HepG2 (cell line): Measurements from ENCODE around the gene CEBPA. TPM values are rescaled to one million over a fixed set of nuclear protein-coding genes. Genes with fewer than 3 reads are reported as not detected.

Experiments
- ARID5B ChIP-seq: IDR thresholded peaks from 2 replicates; pipeline ENCODE4 v1.4.0; 2020; ENCODE audit warnings: mild to moderate bottlenecking, missing genetic modification reagents
- CCDC6 ChIP-seq: sonication (generic); formaldehyde crosslinking; IDR thresholded peaks from 2 replicates; pipeline ENCODE4 v1.8.1; 2022; ENCODE audit warnings: mild to moderate bottlenecking, missing genetic modification reagents, moderate library complexity
- CREM ChIP-seq, 2 experiments: sonication (generic) in 1 of 2; formaldehyde crosslinking in 1 of 2; IDR thresholded peaks; 2 replicates each; pipeline versions ENCODE4 v1.4.0 to v1.6.1; 2016 to 2020; ENCODE audit warnings: antibody characterized with exemption in 1 of 2, mild to moderate bottlenecking in 1 of 2, missing genetic modification reagents in 1 of 2
- E2F5 ChIP-seq: sonication (generic); formaldehyde crosslinking; conservative IDR thresholded peaks from 2 replicates; pipeline ENCODE4 v1.4.0; 2020; ENCODE audit warnings: missing genetic modification reagents
- MXI1 ChIP-seq: IDR thresholded peaks from 3 replicates; pipeline ENCODE4 v1.6.1; 2012; ENCODE audit warnings: low read depth, low read length, inconsistent platforms, borderline replicate concordance
- MYC ChIP-seq: sonication (generic); formaldehyde crosslinking; IDR thresholded peaks from 2 replicates; pipeline ENCODE4 v1.9.0; 2021; ENCODE audit warnings: missing genetic modification reagents, borderline replicate concordance
- NR2F1 ChIP-seq, 2 experiments: fragments of 450-650 bp in 1 of 2; formaldehyde crosslinking in 1 of 2; IDR thresholded peaks; 2 replicates each; pipeline versions ENCODE4 v1.5.0 to v1.6.1; 2016 to 2020; ENCODE audit warnings: mild to moderate bottlenecking in 1 of 2, missing compliant biosample characterization in 1 of 2, missing genetic modification reagents in 1 of 2, moderate library complexity in 1 of 2
- RARA ChIP-seq: IDR thresholded peaks from 2 replicates; pipeline ENCODE4 v1.6.1; 2016; ENCODE audit warnings: missing genetic modification reagents, missing compliant biosample characterization
- SCMH1 ChIP-seq: sonication (generic); formaldehyde crosslinking; IDR thresholded peaks from 2 replicates; pipeline ENCODE4 v1.9.0; 2021; ENCODE audit warnings: missing genetic modification reagents, mild to moderate bottlenecking, borderline replicate concordance
- TFDP2 ChIP-seq: sonication (generic); formaldehyde crosslinking; IDR thresholded peaks from 2 replicates; pipeline ENCODE4 v1.4.0; 2020; ENCODE audit warnings: missing genetic modification reagents
- YEATS4 ChIP-seq: sonication (generic); formaldehyde crosslinking; IDR thresholded peaks from 2 replicates; pipeline ENCODE4 v1.4.0; 2020; ENCODE audit warnings: missing genetic modification reagents, borderline replicate concordance
- ZBTB49 ChIP-seq: sonication (generic); formaldehyde crosslinking; IDR thresholded peaks from 2 replicates; pipeline ENCODE4 v1.4.0; 2020; ENCODE audit warnings: missing genetic modification reagents, borderline replicate concordance
- ZNF101 ChIP-seq: sonication (generic); formaldehyde crosslinking; IDR thresholded peaks from 2 replicates; pipeline ENCODE4 v1.4.0; 2020; ENCODE audit warnings: mild to moderate bottlenecking, low read depth, missing genetic modification reagents, borderline replicate concordance
- ZNF235 ChIP-seq: sonication (generic); formaldehyde crosslinking; IDR thresholded peaks from 2 replicates; pipeline ENCODE4 v1.8.1; 2023; ENCODE audit warnings: mild to moderate bottlenecking, missing genetic modification reagents, borderline replicate concordance
- ZNF337 ChIP-seq: sonication (generic); formaldehyde crosslinking; IDR thresholded peaks from 2 replicates; pipeline ENCODE4 v1.5.1; 2020; ENCODE audit warnings: missing genetic modification reagents, low read depth, mild to moderate bottlenecking, borderline replicate concordance
- ZNF761 ChIP-seq: sonication (generic); formaldehyde crosslinking; conservative IDR thresholded peaks from 2 replicates; pipeline ENCODE4 v1.4.0; 2020; ENCODE audit warnings: mild to moderate bottlenecking, missing genetic modification reagents
- ZNF782 ChIP-seq: sonication (generic); formaldehyde crosslinking; IDR thresholded peaks from 2 replicates; pipeline ENCODE4 v1.4.0; 2020; ENCODE audit warnings: missing genetic modification reagents, mild to moderate bottlenecking, borderline replicate concordance
- ZNF891 ChIP-seq: sonication (generic); formaldehyde crosslinking; IDR thresholded peaks from 2 replicates; pipeline ENCODE4 v1.5.0; 2020; ENCODE audit warnings: mild to moderate bottlenecking, missing genetic modification reagents
- polyA plus RNA-seq, 8 experiments: library from polyadenylated mRNA; depleted of rRNA in 3 of 8; stranded (reverse) in 7 of 8; unstranded in 1 of 8; fragments of >200 nt; fragmentation: Illumina TruSeq in 4 of 8; extraction: Trizol in 4 of 8; gene quantifications; 2 replicates each; pipeline versions ENCODE4 v1.2.1 to v1.2.3, GENCODE V29; 2011 to 2016; ENCODE audit warnings: low read depth in 4 of 8, missing spikeins in 1 of 8, mixed read lengths in 1 of 8; ENCODE audit not compliant: insufficient read depth in 1 of 8
- total RNA-seq, 5 experiments: library from RNA; depleted of rRNA; stranded (reverse); fragments of >200 nt; fragmentation: Illumina TruSeq; extraction: Trizol; gene quantifications; 2 replicates each; pipeline ENCODE4 v1.2.3, GENCODE V29; 2016; ENCODE audit warnings: low read depth in 1 of 5

The CEBPA gene
- total and polyA plus RNA-seq, 2 of the 13 experiments (the other 11 are each of a cell fraction or from before 2014, with no cell fraction given), result 24.8 to 103 TPM

GRCh38 chr19:33275933-33276619 is 26.3 kb downstream of the CEBPA start (continued):
- TF ChIP-seq TFDP2 (CRISPR knock-in tag), result peak; percentile 62
- TF ChIP-seq YEATS4 (CRISPR knock-in tag), result peak; percentile 89
- TF ChIP-seq SCMH1, result no peak
- peak; percentile 100 for TF ChIP-seq NR2F1 (CRISPR knock-in tag; IDR thresholded peaks at IDR 0.05)
- TF ChIP-seq MXI1, result peak; percentile 83; the same call in 1 of the 3 replicates
- TF ChIP-seq ZNF337, result no peak
- peak; percentile 96 for TF ChIP-seq MYC
- no peak for TF ChIP-seq ZNF101 (CRISPR knock-in tag)
- TF ChIP-seq E2F5 (CRISPR knock-in tag), result peak; percentile 16; the same call in 1 of the 2 replicates
- TF ChIP-seq ZNF891 (CRISPR knock-in tag), result peak; percentile 50; the same call in 1 of the 2 replicates
- TF ChIP-seq ZNF782, result peak; percentile 32; the same call in 1 of the 2 replicates
- TF ChIP-seq ARID5B (CRISPR knock-in tag), result peak; percentile 94
- TF ChIP-seq RARA (CRISPR knock-in tag), result peak; percentile 100
- TF ChIP-seq CREM (IDR thresholded peaks at IDR 0.05), result peak; percentile 87
- TF ChIP-seq CREM (CRISPR knock-in tag; IDR thresholded peaks at IDR 0.05), result no peak
- no peak for TF ChIP-seq ZBTB49 (CRISPR knock-in tag)
- peak; percentile 89; the same call in 1 of the 2 replicates for TF ChIP-seq ZNF761 (CRISPR knock-in tag)
- TF ChIP-seq ZNF235, result peak; percentile 84; the same call in 1 of the 2 replicates
- TF ChIP-seq CCDC6 (CRISPR knock-in tag), result peak; percentile 71; the same call in 1 of the 2 replicates
